Measurements from ENCODE around the gene HDLBP.

The HDLBP gene

GRCh38 chr2:241275504-241275903 lies 40.0 kb downstream of the HDLBP start:
- no peak for DNase-seq

GRCh38 chr2:241274127-241274526 lies 41.3 kb downstream of the HDLBP start:
- no peak for DNase-seq

GRCh38 chr2:241273210-241274020 lies 42.1 kb downstream of the HDLBP start:
- no peak for DNase-seq

GRCh38 chr2:241272303-241273209 lies 42.9 kb downstream of the HDLBP start:
- peak; percentile 85 for DNase-seq

GRCh38 chr2:241271706-241272302 lies 43.7 kb downstream of the HDLBP start:
- peak; percentile 84 for DNase-seq

- no peak for DNase-seq
Observed at GRCh38 chr2:241270531-241270930, 44.9 kb downstream of the HDLBP start.

- no peak for DNase-seq
Observed at GRCh38 chr2:241269707-241270520, 45.6 kb downstream of the HDLBP start.

GRCh38 chr2:241268716-241269445 lies 46.6 kb downstream of the HDLBP start:
- DNase-seq: peak; percentile 27

- DNase-seq: no peak
Observed at GRCh38 chr2:241268306-241268705, 47.2 kb downstream of the HDLBP start.

GRCh38 chr2:241267249-241268067 lies 48.0 kb downstream of the HDLBP start:
- DNase-seq: no peak

- no peak for DNase-seq
Observed at GRCh38 chr2:241265506-241265905, 50.0 kb downstream of the HDLBP start.

GRCh38 chr2:241263061-241263460 lies 52.4 kb downstream of the HDLBP start:
- DNase-seq: no peak

GRCh38 chr2:241261628-241262027 lies 53.8 kb downstream of the HDLBP start:
- no peak for DNase-seq

GRCh38 chr2:241260911-241261310 lies 54.6 kb downstream of the HDLBP start:
- no peak for DNase-seq

GRCh38 chr2:241258505-241259280 lies 56.8 kb downstream of the HDLBP start:
- DNase-seq: no peak

GRCh38 chr2:241257419-241258032 lies 57.9 kb downstream of the HDLBP start:
- no peak for DNase-seq

- DNase-seq: no peak
Observed at GRCh38 chr2:241256168-241256545, 59.3 kb downstream of the HDLBP start.

- no peak for DNase-seq
Observed at GRCh38 chr2:241255542-241256167, 59.8 kb downstream of the HDLBP start.

GRCh38 chr2:241254904-241255351 lies 60.5 kb downstream of the HDLBP start:
- DNase-seq: no peak

Data from fibroblast of skin of scalp (primary cell).